Diencephalon (tissue), 1 donor: ENCODE measurements around the gene HS3ST6. TPM values are rescaled to one million over a fixed set of nuclear protein-coding genes. Genes with fewer than 3 reads are reported as not detected.

Experiments
- small RNA-seq: library from RNA; depleted of rRNA; stranded (forward); fragments of <200 nt; gene quantifications from one replicate; pipeline ENCODE3, GENCODE V24; 2014
- total RNA-seq: library from RNA; depleted of rRNA; stranded (reverse); fragments of >200 nt; gene quantifications from one replicate; pipeline ENCODE4 v1.2.3, GENCODE V29; 2014

Gene HS3ST6
- total RNA-seq, result not detected

DNA sequence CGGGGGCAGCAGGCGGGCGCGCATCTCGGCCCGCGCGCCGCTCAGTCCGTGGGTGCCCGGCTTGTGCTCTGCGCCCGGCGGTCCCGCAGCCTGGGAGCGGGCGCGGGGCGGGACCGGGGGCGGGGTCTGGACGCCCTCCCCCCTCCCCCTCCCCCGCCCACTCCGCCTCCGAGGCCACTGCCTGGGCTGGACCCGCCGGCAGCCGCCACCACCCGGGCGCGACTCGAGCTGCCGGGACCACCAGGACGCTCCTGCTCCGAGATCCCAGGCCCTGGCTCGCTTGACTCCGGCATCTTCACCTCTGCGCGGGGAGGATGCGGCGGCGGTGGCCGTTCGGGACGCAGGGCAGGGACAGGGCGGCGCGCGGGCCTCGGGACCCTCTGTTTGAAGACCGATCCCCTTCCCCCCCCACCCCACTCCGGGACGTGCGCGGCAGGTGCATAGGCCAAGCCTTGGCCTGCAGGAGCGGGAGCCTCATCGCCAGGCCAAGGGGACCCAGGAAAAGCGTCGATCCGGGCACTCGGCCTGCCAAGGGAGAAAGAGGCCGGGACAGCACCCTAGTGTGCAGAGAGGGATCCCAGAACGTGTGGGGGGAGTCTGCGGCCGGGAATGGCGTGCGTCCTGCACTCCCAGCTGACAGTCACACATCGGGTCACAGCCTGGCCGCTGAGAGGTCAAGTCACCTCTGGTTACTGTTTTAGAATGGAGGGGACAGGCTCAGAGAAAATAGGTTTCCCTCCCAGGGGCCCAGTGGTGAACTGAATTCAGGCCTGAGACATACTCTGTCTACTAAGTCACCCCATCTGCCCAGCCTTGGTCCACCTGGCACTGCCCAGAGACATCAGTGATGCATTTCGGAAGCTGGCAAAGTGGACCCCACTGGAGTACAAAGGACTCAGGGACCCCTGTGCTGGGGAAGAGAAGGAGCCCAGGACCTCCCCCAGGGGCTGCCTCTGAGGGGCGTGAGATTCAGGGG lies at the start of gene HS3ST6:
Gene HS3ST6, minus strand, starts transcription at position 65 of the 976 bp plus-strand sequence. CDS start 92 bp downstream, outside the sequence.

DNA sequence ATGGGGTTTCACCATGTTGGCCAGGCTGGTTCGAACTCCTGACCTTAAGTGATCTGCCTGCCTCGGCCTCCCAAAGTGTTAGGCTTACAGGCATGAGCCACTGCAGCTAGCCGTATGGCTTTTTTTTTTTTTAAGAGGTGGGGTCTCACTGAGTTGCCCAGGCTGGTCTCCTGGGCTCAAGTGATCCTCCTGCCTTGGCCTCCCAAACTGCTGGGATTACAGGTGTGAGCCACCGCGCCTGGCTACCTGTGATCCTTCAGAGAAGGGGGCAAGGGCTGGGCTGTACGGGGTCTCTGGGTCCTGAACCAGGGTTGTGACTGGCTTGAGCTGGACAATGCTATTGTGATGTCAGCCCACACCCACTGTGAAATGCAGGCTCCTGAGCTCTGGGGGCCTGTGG lies 48.2 kb upstream of the HS3ST6 start, which contains the start of gene RNF151:
Gene RNF151, plus strand, starts transcription at position 397 of the 400 bp plus-strand sequence. CDS start 26 bp downstream, outside the sequence.

DNA sequence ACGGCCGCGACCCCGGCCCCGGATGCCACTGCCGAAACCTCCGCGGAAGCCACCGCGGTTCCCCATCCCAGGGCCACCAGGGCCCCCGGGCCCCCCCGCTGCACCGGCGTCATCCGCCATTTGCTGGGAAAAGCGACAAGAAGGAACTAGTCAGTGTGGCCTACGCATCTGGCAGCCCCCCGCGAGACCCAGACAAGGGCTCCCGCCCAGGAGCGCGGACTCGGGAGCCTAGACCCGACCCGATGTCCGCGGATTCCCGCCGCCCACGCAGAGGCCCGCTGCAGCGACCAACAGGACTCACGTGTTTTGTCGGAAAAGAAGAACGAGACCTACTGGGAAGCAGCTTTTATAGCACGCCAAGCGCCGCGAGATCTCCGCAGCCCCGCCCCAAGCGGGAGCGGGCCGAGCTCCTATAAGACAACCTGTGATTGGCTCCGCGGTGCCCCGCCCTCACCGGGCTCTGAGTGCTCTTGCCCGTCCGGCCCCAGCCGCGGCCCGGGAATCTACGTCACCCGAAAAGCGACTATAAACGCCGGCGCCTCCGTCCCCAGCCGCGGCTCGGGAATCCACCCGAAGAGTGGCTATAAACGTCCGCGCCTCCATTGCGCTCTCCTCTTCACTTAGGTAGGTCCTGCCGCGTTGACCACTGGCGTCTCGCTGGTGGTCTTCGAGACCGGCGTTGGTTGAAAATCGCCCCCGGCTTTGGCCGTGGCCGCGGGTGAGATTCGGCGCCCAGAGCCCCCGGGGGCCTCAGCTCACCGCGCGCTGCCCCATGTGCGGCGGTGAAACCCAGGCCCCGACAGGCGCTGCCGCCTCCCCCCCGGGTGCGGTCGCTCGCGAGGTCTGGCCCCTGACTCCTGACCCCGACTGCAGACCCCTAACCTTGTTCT lies 46.5 kb upstream of the HS3ST6 start, which contains the start of gene RPS2:
Gene RPS2, minus strand, starts transcription at position 321 of the 890 bp plus-strand sequence. Its CDS starts 201 bp downstream, at position 120.

DNA sequence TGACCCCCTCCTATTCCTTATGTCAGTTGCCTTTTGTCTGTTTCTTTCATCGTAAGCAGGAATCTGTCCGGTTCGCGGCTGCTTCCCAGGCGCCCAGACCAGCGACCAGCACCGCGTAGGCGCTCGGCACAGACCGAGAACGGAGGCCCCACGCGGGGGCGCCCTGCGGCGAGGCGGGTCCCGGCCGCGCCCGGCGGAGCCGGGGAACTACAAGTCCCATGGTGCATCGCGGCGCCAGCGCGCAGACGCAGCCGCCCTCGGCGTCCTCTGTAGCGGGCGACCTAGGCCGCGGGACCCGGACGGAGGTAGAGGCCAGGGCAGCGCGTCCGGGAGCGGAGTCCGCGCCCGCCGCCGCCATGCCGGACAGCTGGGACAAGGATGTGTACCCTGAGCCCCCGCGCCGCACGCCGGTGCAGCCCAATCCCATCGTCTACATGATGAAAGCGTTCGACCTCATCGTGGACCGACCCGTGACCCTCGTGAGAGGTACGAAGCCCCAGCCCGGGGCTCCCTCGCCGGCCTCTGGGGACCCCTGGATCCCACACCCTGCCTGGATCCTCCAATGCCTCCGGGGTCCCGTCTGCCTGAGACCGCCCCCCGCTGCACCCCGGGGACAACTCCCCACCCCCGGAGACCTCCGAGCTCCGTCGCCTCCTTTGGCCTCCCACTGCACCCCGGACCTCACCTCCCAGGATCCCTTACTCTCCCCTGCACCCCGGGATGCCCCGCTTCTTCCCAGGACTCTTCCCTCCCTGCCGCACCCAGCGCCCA lies 41.2 kb upstream of the HS3ST6 start, which contains the start of gene NDUFB10:
Gene NDUFB10, plus strand, starts transcription at position 270 of the 771 bp plus-strand sequence. Its CDS starts 87 bp downstream, at position 357.

DNA sequence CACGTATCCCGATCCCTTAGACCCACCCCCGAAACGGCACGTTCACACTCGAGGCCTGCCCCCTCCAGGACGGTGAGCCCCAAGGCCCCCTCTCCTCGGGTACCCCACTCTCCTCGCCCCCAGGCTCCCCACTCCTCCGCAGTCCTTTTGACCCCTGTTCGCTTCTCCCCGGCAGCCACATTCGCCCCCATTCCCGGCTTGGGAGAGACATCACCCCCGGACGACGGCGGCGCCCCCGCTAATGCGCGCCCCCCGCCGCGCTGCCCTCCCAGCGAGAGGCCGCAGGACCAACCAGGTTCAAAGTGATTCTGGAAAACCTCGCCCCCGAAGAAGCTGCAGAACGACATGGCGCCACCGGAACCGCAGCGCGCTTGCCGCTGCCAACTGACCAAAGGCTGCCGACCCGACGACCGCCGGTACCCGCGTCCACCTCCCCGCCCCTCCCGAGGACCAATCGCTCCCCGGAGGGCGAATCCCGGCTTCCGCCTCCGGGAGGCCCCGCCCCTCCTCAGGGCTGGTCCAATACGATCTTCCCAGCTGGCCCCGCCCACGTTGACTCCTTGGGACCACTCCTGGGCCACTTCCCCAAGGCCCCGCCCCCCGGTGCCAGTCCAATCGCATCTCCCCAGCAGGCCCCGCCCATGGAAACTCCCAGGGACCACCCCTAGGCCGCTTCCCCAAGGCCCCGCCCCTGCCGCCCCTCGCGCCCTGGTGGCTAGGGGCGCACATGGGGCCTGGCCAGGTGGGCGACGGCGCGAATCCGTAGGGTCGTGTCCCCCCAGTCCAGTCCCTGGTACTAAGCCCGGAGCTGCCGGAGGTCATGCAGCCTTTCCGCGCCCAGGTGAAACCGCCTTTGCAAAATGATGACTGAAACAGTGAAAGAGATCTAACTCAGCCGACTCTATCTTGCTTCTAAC lies 24.9 kb upstream of the HS3ST6 start, which contains the start of gene MSRB1:
Gene MSRB1, minus strand, starts transcription at position 390 of the 917 bp plus-strand sequence. Its CDS starts 43 bp downstream, at position 347.

DNA sequence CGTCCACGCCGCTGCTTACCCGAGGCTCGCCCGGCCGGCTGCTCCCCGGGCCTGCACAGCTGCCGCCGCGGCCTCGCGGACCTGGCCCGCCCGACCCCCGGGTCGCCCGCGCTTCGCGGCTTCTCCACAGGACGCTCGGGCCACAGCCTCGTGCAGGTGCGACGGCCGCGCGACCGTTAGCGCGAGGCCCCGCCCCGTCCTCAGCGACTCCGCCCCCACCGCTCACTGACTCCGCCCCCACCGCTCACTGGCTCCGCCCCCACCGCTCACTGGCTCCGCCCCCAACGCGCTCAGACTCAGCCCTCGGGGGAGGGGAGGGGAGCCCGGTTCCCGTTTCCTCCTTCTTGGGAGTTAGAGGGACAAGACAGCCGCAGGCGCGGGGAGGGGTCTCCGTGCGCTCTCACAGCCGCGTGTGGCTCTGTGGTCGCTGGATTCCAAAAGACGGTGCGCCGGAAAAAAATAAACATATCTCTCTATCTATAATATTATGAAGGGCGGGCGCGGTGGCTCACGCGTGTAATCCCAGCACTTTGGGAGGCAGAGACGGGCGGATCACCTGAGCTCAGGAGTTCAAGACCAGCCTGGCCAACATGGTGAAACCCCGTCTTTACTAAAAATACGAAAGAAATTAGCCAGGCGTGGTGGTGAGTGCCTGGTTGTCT lies 46.1 kb downstream of the HS3ST6 start, which contains the start of gene MEIOB:
Gene MEIOB, minus strand, starts transcription at position 191 of the 662 bp plus-strand sequence. CDS start 3,989 bp downstream, outside the sequence.

Small RNA genes within 50 kb of the gene (small RNA-seq; reads per million reads assigned to genes)
- gene SNORA10 (not detected), gene SNORA64 (not detected)

Other genes starting within 250 kb of the HS3ST6 start
- gene JPT2, start 240.1 kb downstream of the HS3ST6 start, total RNA-seq, result 35.1 TPM
- 85.8 TPM for gene MAPK8IP3, start 212.2 kb downstream of the HS3ST6 start, total RNA-seq
- 23.8 TPM for gene NME3, start 146.9 kb downstream of the HS3ST6 start, total RNA-seq
- 12.0 TPM for gene EME2, start 145.6 kb downstream of the HS3ST6 start, total RNA-seq
- gene MRPS34, start 145.3 kb downstream of the HS3ST6 start, total RNA-seq, result 34.4 TPM
- 44.5 TPM for gene SPSB3, start 135.8 kb downstream of the HS3ST6 start, total RNA-seq
- 36.2 TPM for gene NUBP2, start 135.5 kb downstream of the HS3ST6 start, total RNA-seq
- not detected for gene IGFALS, start 124.7 kb downstream of the HS3ST6 start, total RNA-seq
- gene HAGH, start 91.6 kb downstream of the HS3ST6 start, total RNA-seq, result 67.4 TPM
- gene FAHD1, start 91.2 kb downstream of the HS3ST6 start, total RNA-seq, result 44.3 TPM
- gene MEIOB, start 46.3 kb downstream of the HS3ST6 start, total RNA-seq, result 1.8 TPM
- gene MSRB1, start 24.8 kb upstream of the HS3ST6 start, total RNA-seq, result 6.7 TPM
- gene RPL3L, start 36.3 kb upstream of the HS3ST6 start, total RNA-seq, result not detected
- gene NDUFB10, start 41.1 kb upstream of the HS3ST6 start, total RNA-seq, result 93.0 TPM
- gene RPS2, start 46.4 kb upstream of the HS3ST6 start, total RNA-seq, result 1,359 TPM
- not detected for gene RNF151, start 48.4 kb upstream of the HS3ST6 start, total RNA-seq
- 13.1 TPM for gene TBL3, start 53.6 kb upstream of the HS3ST6 start, total RNA-seq
- 1.2 TPM for gene NOXO1, start 63.1 kb upstream of the HS3ST6 start, total RNA-seq
- 14.1 TPM for gene GFER, start 65.8 kb upstream of the HS3ST6 start, total RNA-seq
- 112 TPM for gene SYNGR3, start 71.6 kb upstream of the HS3ST6 start, total RNA-seq
- 7.8 TPM for gene ZNF598, start 91.4 kb upstream of the HS3ST6 start, total RNA-seq
- not detected for gene NPW, start 101.4 kb upstream of the HS3ST6 start, total RNA-seq
- gene NHERF2, start 108.5 kb upstream of the HS3ST6 start, total RNA-seq, result 23.5 TPM
- 26.8 TPM for gene NTHL1, start 129.4 kb upstream of the HS3ST6 start, total RNA-seq
- 70.4 TPM for gene TSC2, start 129.6 kb upstream of the HS3ST6 start, total RNA-seq
- 78.2 TPM for gene PKD1, start 217.5 kb upstream of the HS3ST6 start, total RNA-seq
- gene RAB26, start 230.2 kb upstream of the HS3ST6 start, total RNA-seq, result 8.1 TPM
- 23.5 TPM for gene TRAF7, start 237.4 kb upstream of the HS3ST6 start, total RNA-seq